HCT116 (cell line): ENCODE results near the gene MORF4L2.
"Not testable (repeated sequence)": the region's sequence is repeated elsewhere in the genome, so short reads cannot be mapped to it uniquely, and the experiment has no call there.

Experiments
- CEBPB ChIP-seq: IDR thresholded peaks from 2 replicates; pipeline ENCODE4 v1.6.1; 2012; ENCODE audit warnings: low read depth
- ELF1 ChIP-seq: IDR thresholded peaks from 2 replicates; pipeline ENCODE4 v1.6.1; 2012; ENCODE audit warnings: low read depth, borderline replicate concordance
- EZH2 ChIP-seq: fragments of 200-600 bp; sonication (generic); IDR thresholded peaks from 2 replicates; pipeline ENCODE4 v1.6.1; 2017; ENCODE audit warnings: antibody characterized with exemption, mixed run types
- EZH2phosphoT487 ChIP-seq: fragments of 200-600 bp; IDR thresholded peaks from 2 replicates; pipeline ENCODE4 v1.6.1; 2018; ENCODE audit warnings: antibody characterized with exemption, borderline replicate concordance
- FOSL1 ChIP-seq: IDR thresholded peaks from 2 replicates; pipeline ENCODE4 v1.6.1; 2012; ENCODE audit warnings: low read depth
- POLR2A ChIP-seq: IDR thresholded peaks from 2 replicates; pipeline ENCODE4 v1.7.0; 2011; ENCODE audit warnings: borderline replicate concordance; ENCODE audit not compliant: insufficient read depth, insufficient read length; ENCODE audit errors: extremely low read depth
- POLR2AphosphoS5 ChIP-seq: IDR thresholded peaks from 2 replicates; pipeline ENCODE4 v1.6.1; 2011; ENCODE audit warnings: mild to moderate bottlenecking, low read depth, low read length, moderate library complexity
- YY1 ChIP-seq: IDR thresholded peaks from 2 replicates; pipeline ENCODE4 v1.6.1; 2011; ENCODE audit warnings: low read length, low read depth, moderate library complexity, mild to moderate bottlenecking; ENCODE audit not compliant: insufficient replicate concordance; ENCODE audit errors: extremely low read depth
- TF ChIP-seq, protein P1 (sequence below), 3 experiments: fragments of 200-600 bp in 1 of 3; sonication (generic) in 1 of 3; IDR thresholded peaks in 2 of 3; conservative IDR thresholded peaks in 1 of 3; 2 replicates each; pipeline ENCODE4 v1.5.1; 2012 to 2017; ENCODE audit warnings: low read depth in 2 of 3, low read length in 2 of 3, antibody characterized with exemption in 1 of 3, borderline replicate concordance in 1 of 3, control low read depth in 1 of 3, mild to moderate bottlenecking in 1 of 3, mixed read lengths in 1 of 3, mixed run types in 1 of 3, moderate library complexity in 1 of 3; ENCODE audit not compliant: insufficient read depth in 1 of 3
- TF ChIP-seq, protein P2 (sequence below): IDR thresholded peaks from 2 replicates; pipeline ENCODE4 v1.6.1; 2012; ENCODE audit warnings: low read depth
- TF ChIP-seq, protein P3 (sequence below): IDR thresholded peaks from 2 replicates; pipeline ENCODE4 v1.6.1; 2011; ENCODE audit warnings: mild to moderate bottlenecking, low read length, moderate library complexity; ENCODE audit not compliant: insufficient replicate concordance; ENCODE audit errors: extremely low read depth
- TF ChIP-seq, protein P4 (sequence below): IDR thresholded peaks from 2 replicates; pipeline ENCODE4 v1.6.1; 2012
- TF ChIP-seq, protein P5 (sequence below): IDR thresholded peaks from 2 replicates; pipeline ENCODE4 v1.6.1; 2012

DNA sequence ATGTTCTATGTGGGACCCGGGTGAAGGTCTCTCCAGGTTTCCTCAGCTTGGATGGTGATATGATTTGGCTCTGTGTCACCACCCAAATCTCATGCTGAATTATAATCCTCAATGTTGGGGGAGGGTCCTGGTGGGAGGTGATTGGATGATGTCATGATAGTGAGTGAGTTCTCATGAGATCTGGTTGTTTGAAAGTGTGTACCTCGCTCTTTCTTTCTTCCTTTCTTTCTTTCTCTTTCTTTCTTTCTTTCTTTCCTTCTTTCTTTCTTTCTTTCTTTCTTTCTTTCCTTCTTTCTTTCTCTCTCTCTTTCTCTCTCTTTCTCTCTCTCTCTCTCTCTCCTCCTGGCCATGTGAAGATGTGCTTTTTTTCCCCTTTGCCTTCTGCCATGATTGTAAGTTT is 27.0 kb downstream of the MORF4L2 start:
- TF ChIP-seq, protein P1, sequence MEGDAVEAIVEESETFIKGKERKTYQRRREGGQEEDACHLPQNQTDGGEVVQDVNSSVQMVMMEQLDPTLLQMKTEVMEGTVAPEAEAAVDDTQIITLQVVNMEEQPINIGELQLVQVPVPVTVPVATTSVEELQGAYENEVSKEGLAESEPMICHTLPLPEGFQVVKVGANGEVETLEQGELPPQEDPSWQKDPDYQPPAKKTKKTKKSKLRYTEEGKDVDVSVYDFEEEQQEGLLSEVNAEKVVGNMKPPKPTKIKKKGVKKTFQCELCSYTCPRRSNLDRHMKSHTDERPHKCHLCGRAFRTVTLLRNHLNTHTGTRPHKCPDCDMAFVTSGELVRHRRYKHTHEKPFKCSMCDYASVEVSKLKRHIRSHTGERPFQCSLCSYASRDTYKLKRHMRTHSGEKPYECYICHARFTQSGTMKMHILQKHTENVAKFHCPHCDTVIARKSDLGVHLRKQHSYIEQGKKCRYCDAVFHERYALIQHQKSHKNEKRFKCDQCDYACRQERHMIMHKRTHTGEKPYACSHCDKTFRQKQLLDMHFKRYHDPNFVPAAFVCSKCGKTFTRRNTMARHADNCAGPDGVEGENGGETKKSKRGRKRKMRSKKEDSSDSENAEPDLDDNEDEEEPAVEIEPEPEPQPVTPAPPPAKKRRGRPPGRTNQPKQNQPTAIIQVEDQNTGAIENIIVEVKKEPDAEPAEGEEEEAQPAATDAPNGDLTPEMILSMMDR (IDR thresholded peaks at IDR 0.05 in 2 of 3, conservative IDR thresholded peaks at IDR 0.05 in 1 of 3; ENCODE audit: borderline replicate concordance in 1 of 3, insufficient read depth in 1 of 3, low read depth in 2 of 3, low read length in 2 of 3) = not testable (repeated sequence)
- not testable (repeated sequence) for TF ChIP-seq YY1, POLR2AphosphoS5, POLR2A, EZH2phosphoT487, EZH2, ELF1, CEBPB, FOSL1
- TF ChIP-seq, protein P2, sequence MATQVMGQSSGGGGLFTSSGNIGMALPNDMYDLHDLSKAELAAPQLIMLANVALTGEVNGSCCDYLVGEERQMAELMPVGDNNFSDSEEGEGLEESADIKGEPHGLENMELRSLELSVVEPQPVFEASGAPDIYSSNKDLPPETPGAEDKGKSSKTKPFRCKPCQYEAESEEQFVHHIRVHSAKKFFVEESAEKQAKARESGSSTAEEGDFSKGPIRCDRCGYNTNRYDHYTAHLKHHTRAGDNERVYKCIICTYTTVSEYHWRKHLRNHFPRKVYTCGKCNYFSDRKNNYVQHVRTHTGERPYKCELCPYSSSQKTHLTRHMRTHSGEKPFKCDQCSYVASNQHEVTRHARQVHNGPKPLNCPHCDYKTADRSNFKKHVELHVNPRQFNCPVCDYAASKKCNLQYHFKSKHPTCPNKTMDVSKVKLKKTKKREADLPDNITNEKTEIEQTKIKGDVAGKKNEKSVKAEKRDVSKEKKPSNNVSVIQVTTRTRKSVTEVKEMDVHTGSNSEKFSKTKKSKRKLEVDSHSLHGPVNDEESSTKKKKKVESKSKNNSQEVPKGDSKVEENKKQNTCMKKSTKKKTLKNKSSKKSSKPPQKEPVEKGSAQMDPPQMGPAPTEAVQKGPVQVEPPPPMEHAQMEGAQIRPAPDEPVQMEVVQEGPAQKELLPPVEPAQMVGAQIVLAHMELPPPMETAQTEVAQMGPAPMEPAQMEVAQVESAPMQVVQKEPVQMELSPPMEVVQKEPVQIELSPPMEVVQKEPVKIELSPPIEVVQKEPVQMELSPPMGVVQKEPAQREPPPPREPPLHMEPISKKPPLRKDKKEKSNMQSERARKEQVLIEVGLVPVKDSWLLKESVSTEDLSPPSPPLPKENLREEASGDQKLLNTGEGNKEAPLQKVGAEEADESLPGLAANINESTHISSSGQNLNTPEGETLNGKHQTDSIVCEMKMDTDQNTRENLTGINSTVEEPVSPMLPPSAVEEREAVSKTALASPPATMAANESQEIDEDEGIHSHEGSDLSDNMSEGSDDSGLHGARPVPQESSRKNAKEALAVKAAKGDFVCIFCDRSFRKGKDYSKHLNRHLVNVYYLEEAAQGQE = not testable (repeated sequence)
- TF ChIP-seq, protein P3, sequence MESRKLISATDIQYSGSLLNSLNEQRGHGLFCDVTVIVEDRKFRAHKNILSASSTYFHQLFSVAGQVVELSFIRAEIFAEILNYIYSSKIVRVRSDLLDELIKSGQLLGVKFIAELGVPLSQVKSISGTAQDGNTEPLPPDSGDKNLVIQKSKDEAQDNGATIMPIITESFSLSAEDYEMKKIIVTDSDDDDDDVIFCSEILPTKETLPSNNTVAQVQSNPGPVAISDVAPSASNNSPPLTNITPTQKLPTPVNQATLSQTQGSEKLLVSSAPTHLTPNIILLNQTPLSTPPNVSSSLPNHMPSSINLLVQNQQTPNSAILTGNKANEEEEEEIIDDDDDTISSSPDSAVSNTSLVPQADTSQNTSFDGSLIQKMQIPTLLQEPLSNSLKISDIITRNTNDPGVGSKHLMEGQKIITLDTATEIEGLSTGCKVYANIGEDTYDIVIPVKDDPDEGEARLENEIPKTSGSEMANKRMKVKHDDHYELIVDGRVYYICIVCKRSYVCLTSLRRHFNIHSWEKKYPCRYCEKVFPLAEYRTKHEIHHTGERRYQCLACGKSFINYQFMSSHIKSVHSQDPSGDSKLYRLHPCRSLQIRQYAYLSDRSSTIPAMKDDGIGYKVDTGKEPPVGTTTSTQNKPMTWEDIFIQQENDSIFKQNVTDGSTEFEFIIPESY = not testable (repeated sequence)
- TF ChIP-seq, protein P4, sequence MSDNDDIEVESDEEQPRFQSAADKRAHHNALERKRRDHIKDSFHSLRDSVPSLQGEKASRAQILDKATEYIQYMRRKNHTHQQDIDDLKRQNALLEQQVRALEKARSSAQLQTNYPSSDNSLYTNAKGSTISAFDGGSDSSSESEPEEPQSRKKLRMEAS = not testable (repeated sequence)
- TF ChIP-seq, protein P5, sequence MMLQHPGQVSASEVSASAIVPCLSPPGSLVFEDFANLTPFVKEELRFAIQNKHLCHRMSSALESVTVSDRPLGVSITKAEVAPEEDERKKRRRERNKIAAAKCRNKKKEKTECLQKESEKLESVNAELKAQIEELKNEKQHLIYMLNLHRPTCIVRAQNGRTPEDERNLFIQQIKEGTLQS = not testable (repeated sequence)
